Neural progenitor cell (in vitro differentiated cells): ENCODE results near the gene PCGF1. TPM values are rescaled to one million over a fixed set of nuclear protein-coding genes. Genes with fewer than 3 reads are reported as not detected.

ENCODE experiments used
- DNase-seq: peaks from one replicate; pipeline ENCODE4 v3.0.0-alpha.2; 2016; ENCODE audit warnings: low spot score
- H2AFZ ChIP-seq: fragments of 200-600 bp; sonication (generic); replicated peaks from 2 replicates; pipeline ENCODE4 v1.6.1; 2016; ENCODE audit warnings: antibody characterized with exemption
- H3F3A ChIP-seq: fragments of 200-600 bp; sonication (generic); 2 replicates; pipeline ENCODE4 v1.6.1; 2016; ENCODE audit warnings: antibody characterized with exemption, low read depth
- H3K27ac ChIP-seq: fragments of 200-600 bp; sonication (generic); 2 replicates; pipeline ENCODE4 v1.5.1; 2016; ENCODE audit warnings: mild to moderate bottlenecking
- H3K27me3 ChIP-seq: fragments of 200-600 bp; sonication (generic); 2 replicates; pipeline ENCODE4 v1.6.1; 2016; ENCODE audit warnings: mild to moderate bottlenecking, moderate library complexity
- H3K36me3 ChIP-seq: fragments of 200-600 bp; sonication (generic); 2 replicates; pipeline ENCODE4 v1.5.1; 2016
- H3K4me1 ChIP-seq: fragments of 200-600 bp; sonication (generic); 2 replicates; pipeline ENCODE4 v1.6.1; 2016; ENCODE audit warnings: mixed run types
- H3K4me2 ChIP-seq: fragments of 200-600 bp; sonication (generic); 2 replicates; pipeline ENCODE4 v1.6.1; 2016
- H3K4me3 ChIP-seq: fragments of 200-600 bp; sonication (generic); 2 replicates; pipeline ENCODE4 v1.5.1; 2016
- H3K79me2 ChIP-seq: fragments of 200-600 bp; sonication (generic); 2 replicates; pipeline ENCODE4 v1.6.1; 2016; ENCODE audit warnings: low read depth
- H3K9ac ChIP-seq: fragments of 200-600 bp; sonication (generic); 2 replicates; pipeline ENCODE4 v1.6.1; 2016
- H3K9me3 ChIP-seq: fragments of 200-600 bp; sonication (generic); 2 replicates; pipeline ENCODE4 v1.5.1; 2016; ENCODE audit warnings: low read depth
- H4K20me1 ChIP-seq: fragments of 200-600 bp; sonication (generic); 2 replicates; pipeline ENCODE4 v1.6.1; 2016; ENCODE audit warnings: low read depth
- H3K27ac Mint-ChIP-seq: 3 replicates; pipeline ENCODE4 v1.8.0; 2021; ENCODE audit warnings: mixed read lengths
- H3K27me3 Mint-ChIP-seq: 2 replicates; pipeline ENCODE4 v1.8.0; 2022; ENCODE audit warnings: low read depth, mild to moderate bottlenecking, inconsistent platforms, moderate library complexity, mixed read lengths; ENCODE audit not compliant: insufficient read depth
- H3K36me3 Mint-ChIP-seq: 3 replicates; pipeline ENCODE4 v1.8.0; 2021; ENCODE audit warnings: mixed read lengths
- H3K4me1 Mint-ChIP-seq: 3 replicates; pipeline ENCODE4 v1.8.0; 2021; ENCODE audit warnings: mixed read lengths
- H3K4me3 Mint-ChIP-seq: 3 replicates; pipeline ENCODE4 v1.8.0; 2021; ENCODE audit warnings: mild to moderate bottlenecking, moderate library complexity, mixed read lengths
- H3K9me3 Mint-ChIP-seq: 3 replicates; pipeline ENCODE4 v1.8.0; 2020; ENCODE audit warnings: mixed read lengths
- EZH2 ChIP-seq: fragments of 200-600 bp; sonication (generic); IDR thresholded peaks from 2 replicates; pipeline ENCODE4 v1.6.1; 2017; ENCODE audit warnings: antibody characterized with exemption, mild to moderate bottlenecking, moderate library complexity
- EZH2phosphoT487 ChIP-seq: fragments of 200-600 bp; sonication (generic); IDR thresholded peaks from 2 replicates; pipeline ENCODE4 v1.6.1; 2017; ENCODE audit warnings: antibody characterized with exemption
- total RNA-seq: library from RNA; depleted of rRNA; stranded (reverse); fragments of >200 nt; gene quantifications from 2 replicates; pipeline ENCODE4 v1.2.3, GENCODE V29; 2015; ENCODE audit warnings: low replicate concordance
- TF ChIP-seq, protein P1 (sequence below): fragments of 200-600 bp; sonication (generic); IDR thresholded peaks from 2 replicates; pipeline ENCODE4 v1.5.1; 2017; ENCODE audit warnings: antibody characterized with exemption, mild to moderate bottlenecking

Gene PCGF1
- total RNA-seq, 1 donor from 2014 or later, result 10.9 TPM

DNA sequence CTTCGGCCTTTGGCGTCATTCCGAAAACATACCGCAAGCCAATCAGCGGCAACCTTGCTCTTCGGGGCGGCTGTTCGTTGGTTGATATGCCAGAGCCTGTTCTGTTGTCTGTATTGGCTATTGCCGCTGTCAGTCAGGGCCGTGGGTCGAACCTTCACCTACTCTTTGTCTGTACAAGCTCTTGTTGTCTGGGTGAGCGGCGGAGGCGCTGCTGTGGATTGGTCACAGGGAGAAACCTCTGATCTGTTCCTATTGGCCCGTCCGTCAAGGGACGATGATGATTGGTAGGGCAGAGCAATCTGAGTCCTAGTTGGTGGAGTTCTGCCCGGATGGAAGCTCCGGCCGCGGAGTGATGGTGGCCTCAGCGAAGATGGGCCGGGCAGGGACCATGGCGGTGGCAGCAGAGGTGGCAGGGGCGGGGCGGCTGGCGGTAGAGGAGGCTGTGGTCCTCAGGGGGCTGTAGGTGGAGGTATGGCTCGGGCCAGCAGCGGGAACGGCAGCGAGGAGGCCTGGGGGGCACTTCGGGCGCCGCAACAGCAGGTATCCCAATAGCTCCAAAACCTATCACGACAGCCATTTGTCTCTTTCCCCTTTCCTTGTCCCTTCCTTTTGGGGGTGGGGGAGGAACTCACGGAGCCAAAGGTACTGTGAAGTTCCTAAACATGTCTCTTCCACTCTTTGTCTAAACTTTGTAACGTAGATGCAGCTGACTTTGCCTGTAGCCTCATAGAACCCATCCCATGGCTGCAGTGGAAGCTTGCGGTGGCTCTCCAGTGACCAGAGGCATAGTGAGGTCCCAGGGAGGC is 49.2 kb downstream of the PCGF1 start, which contains the start of gene WBP1:
Gene WBP1, plus strand, starts transcription at position 307 of the 806 bp plus-strand sequence. Its CDS starts 165 bp downstream, at position 472.
- DNase-seq, result peak; percentile 99
- peak within 1 kb of the TSS; percentile 89 for H3K27ac Mint-ChIP-seq
- peaks cover 45% of the 10 kb centered on the region for H3K4me1 Mint-ChIP-seq
- peak within 1 kb of the TSS; percentile 95 for H3K27ac ChIP-seq
- peak within 1 kb of the TSS; percentile 97 for H3K4me3 Mint-ChIP-seq
- no peaks in the 10 kb centered on the region for H3K9me3 Mint-ChIP-seq
- peak within 1 kb of the TSS; percentile 92 for H3K4me2 ChIP-seq
- H3K4me1 ChIP-seq, result peaks cover 19% of the 10 kb centered on the region
- peak within 1 kb of the TSS; percentile 82 for H3K9ac ChIP-seq
- H3K9me3 ChIP-seq, result no peaks in the 10 kb centered on the region
- peaks cover 20% of the 10 kb centered on the region for H3K27me3 Mint-ChIP-seq
- peak within 1 kb of the TSS; percentile 96 for H3K4me3 ChIP-seq
- H2AFZ ChIP-seq, result peak within 1 kb of the TSS; percentile 82
- peaks cover 43% of the 10 kb centered on the region for H3F3A ChIP-seq
- H3K36me3 ChIP-seq, result no peaks in the 10 kb centered on the region
- no peaks in the 10 kb centered on the region for H4K20me1 ChIP-seq
- no peak for TF ChIP-seq EZH2
- TF ChIP-seq EZH2phosphoT487, result no peak
- TF ChIP-seq, protein P1, sequence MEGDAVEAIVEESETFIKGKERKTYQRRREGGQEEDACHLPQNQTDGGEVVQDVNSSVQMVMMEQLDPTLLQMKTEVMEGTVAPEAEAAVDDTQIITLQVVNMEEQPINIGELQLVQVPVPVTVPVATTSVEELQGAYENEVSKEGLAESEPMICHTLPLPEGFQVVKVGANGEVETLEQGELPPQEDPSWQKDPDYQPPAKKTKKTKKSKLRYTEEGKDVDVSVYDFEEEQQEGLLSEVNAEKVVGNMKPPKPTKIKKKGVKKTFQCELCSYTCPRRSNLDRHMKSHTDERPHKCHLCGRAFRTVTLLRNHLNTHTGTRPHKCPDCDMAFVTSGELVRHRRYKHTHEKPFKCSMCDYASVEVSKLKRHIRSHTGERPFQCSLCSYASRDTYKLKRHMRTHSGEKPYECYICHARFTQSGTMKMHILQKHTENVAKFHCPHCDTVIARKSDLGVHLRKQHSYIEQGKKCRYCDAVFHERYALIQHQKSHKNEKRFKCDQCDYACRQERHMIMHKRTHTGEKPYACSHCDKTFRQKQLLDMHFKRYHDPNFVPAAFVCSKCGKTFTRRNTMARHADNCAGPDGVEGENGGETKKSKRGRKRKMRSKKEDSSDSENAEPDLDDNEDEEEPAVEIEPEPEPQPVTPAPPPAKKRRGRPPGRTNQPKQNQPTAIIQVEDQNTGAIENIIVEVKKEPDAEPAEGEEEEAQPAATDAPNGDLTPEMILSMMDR, result no peak
- peaks cover 11% of the 10 kb centered on the region for H3K36me3 Mint-ChIP-seq
- H3K27me3 ChIP-seq, result no peaks in the 10 kb centered on the region
- H3K79me2 ChIP-seq, result peaks cover 27% of the 10 kb centered on the region

DNA sequence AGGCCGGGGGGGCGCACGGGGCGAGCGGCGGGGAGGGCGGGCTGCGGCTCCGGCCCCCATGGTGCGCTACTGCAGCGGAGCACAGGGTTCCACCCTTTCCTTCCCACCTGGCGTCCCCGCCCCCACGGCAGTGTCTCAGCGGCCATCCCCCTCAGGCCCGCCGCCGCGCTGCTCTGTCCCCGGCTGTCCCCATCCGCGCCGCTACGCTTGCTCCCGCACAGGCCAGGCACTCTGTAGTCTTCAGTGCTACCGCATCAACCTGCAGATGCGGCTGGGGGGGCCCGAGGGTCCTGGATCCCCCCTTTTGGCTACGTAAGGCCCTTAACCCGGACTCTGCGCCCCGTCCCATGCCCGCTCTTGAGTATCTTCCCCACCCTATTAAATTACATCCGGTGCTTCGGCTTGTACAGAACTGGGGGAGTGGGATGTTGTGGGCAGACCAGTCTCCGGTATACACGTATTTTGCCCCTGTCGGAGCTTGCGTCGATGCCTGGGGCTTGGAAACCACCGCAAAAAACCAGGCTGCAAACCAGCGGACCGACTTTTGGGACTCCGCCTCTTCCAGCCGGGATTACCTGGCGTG is 49.9 kb downstream of the PCGF1 start:
- H2AFZ ChIP-seq, result peak overlapping the region; percentile 82
- H4K20me1 ChIP-seq, result no peaks in the 10 kb centered on the region
- peaks cover 19% of the 10 kb centered on the region for H3K4me1 ChIP-seq
- no peaks in the 10 kb centered on the region for H3K27me3 ChIP-seq
- Mint-ChIP-seq H3K9me3 (no peaks in the 10 kb centered on the region), H3K4me1 (peaks cover 42% of the 10 kb centered on the region), H3K4me3 (peak overlapping the region; percentile 97), H3K36me3 (peaks cover 4% of the 10 kb centered on the region), H3K27ac (peak overlapping the region; percentile 47), H3K27me3 (peaks cover 22% of the 10 kb centered on the region)
- H3K36me3 ChIP-seq, result no peaks in the 10 kb centered on the region
- peak overlapping the region; percentile 59 for H3K9ac ChIP-seq
- H3K4me3 ChIP-seq, result peak overlapping the region; percentile 70
- TF ChIP-seq, protein P1, result no peak
- no peak for TF ChIP-seq EZH2
- no peak for TF ChIP-seq EZH2phosphoT487
- peak overlapping the region; percentile 95 for H3K27ac ChIP-seq
- peak overlapping the region; percentile 86 for H3K4me2 ChIP-seq
- H3K79me2 ChIP-seq, result peaks cover 27% of the 10 kb centered on the region
- peak; percentile 86 for DNase-seq
- H3K9me3 ChIP-seq, result no peaks in the 10 kb centered on the region
- peaks cover 39% of the 10 kb centered on the region for H3F3A ChIP-seq

DNA sequence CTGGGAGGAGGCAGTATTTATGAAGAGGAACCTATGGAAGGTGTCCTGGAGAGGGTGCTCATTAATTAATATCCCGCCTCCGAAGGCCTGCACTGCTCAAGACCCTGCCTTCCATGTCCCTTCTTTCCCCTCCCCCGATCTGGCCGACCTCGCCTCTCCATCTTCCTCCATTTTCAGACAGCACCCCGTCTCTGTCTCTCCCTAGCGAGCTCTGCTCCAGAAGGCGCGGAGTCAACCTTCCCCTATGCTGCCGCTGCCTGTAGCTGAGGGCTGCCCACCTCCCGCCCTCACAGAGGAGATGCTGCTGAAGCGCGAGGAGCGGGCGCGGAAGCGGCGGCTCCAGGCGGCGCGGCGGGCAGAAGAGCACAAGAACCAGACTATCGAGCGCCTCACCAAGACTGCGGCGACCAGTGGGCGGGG is 50.4 kb downstream of the PCGF1 start:
- Histone ChIP-seq H3K4me1 (peaks cover 19% of the 10 kb centered on the region), H3K4me3 (peak overlapping the region; percentile 70), H3K27ac (peak overlapping the region; percentile 95), H4K20me1 (no peaks in the 10 kb centered on the region), H2AFZ (peak overlapping the region; percentile 82), H3K9me3 (no peaks in the 10 kb centered on the region), H3F3A (peaks cover 36% of the 10 kb centered on the region), H3K27me3 (no peaks in the 10 kb centered on the region), H3K9ac (peak overlapping the region; percentile 10), H3K4me2 (peak overlapping the region; percentile 86), H3K79me2 (peaks cover 27% of the 10 kb centered on the region), H3K36me3 (no peaks in the 10 kb centered on the region)
- H3K27ac Mint-ChIP-seq, result no peak overlapping the region
- no peak for TF ChIP-seq EZH2
- TF ChIP-seq, protein P1, result no peak
- no peak for TF ChIP-seq EZH2phosphoT487
- H3K4me3 Mint-ChIP-seq, result peak overlapping the region; percentile 97
- no peaks in the 10 kb centered on the region for H3K9me3 Mint-ChIP-seq
- no peak for DNase-seq
- peaks cover 22% of the 10 kb centered on the region for H3K27me3 Mint-ChIP-seq
- peaks cover 42% of the 10 kb centered on the region for H3K4me1 Mint-ChIP-seq
- H3K36me3 Mint-ChIP-seq, result peaks cover 3% of the 10 kb centered on the region

Other genes starting within 250 kb of the PCGF1 start
- 1.7 and 2.0 TPM in 2 replicates for gene SLC4A5, start 164.3 kb downstream of the PCGF1 start, total RNA-seq
- gene DCTN1, start 127.4 kb downstream of the PCGF1 start, total RNA-seq, result 100 and 134 TPM in 2 replicates
- gene C2orf81, start 86.1 kb downstream of the PCGF1 start, total RNA-seq, result 1.8 and 6.0 TPM in 2 replicates
- gene WDR54, start 86.0 kb downstream of the PCGF1 start, total RNA-seq, result 88.1 and 138 TPM in 2 replicates
- gene RTKN, start 65.8 kb downstream of the PCGF1 start, total RNA-seq, result 11.4 and 40.0 TPM in 2 replicates
- gene INO80B, start 52.6 kb downstream of the PCGF1 start, total RNA-seq, result 8.7 and 15.9 TPM in 2 replicates
- 38.2 and 132 TPM in 2 replicates for gene WBP1, start 49.3 kb downstream of the PCGF1 start, total RNA-seq
- gene MOGS, start 42.3 kb downstream of the PCGF1 start, total RNA-seq, result 32.0 and 68.3 TPM in 2 replicates
- 9.8 and 22.5 TPM in 2 replicates for gene MRPL53, start 35.0 kb downstream of the PCGF1 start, total RNA-seq
- gene CCDC142, start 24.7 kb downstream of the PCGF1 start, total RNA-seq, result 12.0 and 22.3 TPM in 2 replicates
- gene TTC31, start 24.6 kb downstream of the PCGF1 start, total RNA-seq, result 22.6 and 41.1 TPM in 2 replicates
- gene LBX2, start 8.1 kb downstream of the PCGF1 start, total RNA-seq, result 0.12 TPM in 1 of 2 replicates, not detected in the other
- not detected in 2 replicates for gene TLX2, start 6.8 kb upstream of the PCGF1 start, total RNA-seq
- 0.11 and 0.71 TPM in 2 replicates for gene DQX1, start 18.5 kb upstream of the PCGF1 start, total RNA-seq
- gene AUP1, start 22.0 kb upstream of the PCGF1 start, total RNA-seq, result 47.9 and 73.7 TPM in 2 replicates
- 18.5 and 28.4 TPM in 2 replicates for gene HTRA2, start 22.2 kb upstream of the PCGF1 start, total RNA-seq
- 24.2 and 39.1 TPM in 2 replicates for gene LOXL3, start 46.2 kb upstream of the PCGF1 start, total RNA-seq
- 3.4 and 13.2 TPM in 2 replicates for gene DOK1, start 47.0 kb upstream of the PCGF1 start, total RNA-seq
- gene M1AP, start 140.6 kb upstream of the PCGF1 start, total RNA-seq, result 0.75 and 3.7 TPM in 2 replicates
- gene SEMA4F, start 146.6 kb upstream of the PCGF1 start, total RNA-seq, result 3.5 and 11.3 TPM in 2 replicates